Central memory CD8-positive, alpha-beta T cell (primary cell): ENCODE results near the gene CITED4.
A peak's percentile ranks its signal among the peaks of the same experiment; 100 is the strongest.

Experiments
- ATAC-seq: fragments of 150-1000 bp; cut with Tn5 transposase; replicated peaks from 2 replicates; pipeline ENCODE4 v1.10.0; 2022; ENCODE audit warnings: mild to moderate bottlenecking, moderate FRiP score, moderate number of reproducible peaks; ENCODE audit not compliant: poor library complexity, severe bottlenecking; ENCODE audit errors: extremely low read depth
- DNase-seq, 2 donors: peaks; one replicate each; pipeline ENCODE4 v3.0.0; 2021; ENCODE audit warnings: low spot score in 2 of 2
- H3K27ac Mint-ChIP-seq: one replicate; pipeline ENCODE4 v1.8.0; 2022; ENCODE audit warnings: low read depth, mild to moderate bottlenecking, moderate library complexity, mixed read lengths
- H3K27me3 Mint-ChIP-seq: one replicate; pipeline ENCODE4 v1.8.0; 2022; ENCODE audit warnings: mixed read lengths
- H3K36me3 Mint-ChIP-seq: one replicate; pipeline ENCODE4 v1.8.0; 2022; ENCODE audit warnings: mild to moderate bottlenecking, moderate library complexity, mixed read lengths; ENCODE audit not compliant: insufficient read depth
- H3K4me1 Mint-ChIP-seq: one replicate; pipeline ENCODE4 v1.8.0; 2022; ENCODE audit warnings: mixed read lengths
- H3K4me3 Mint-ChIP-seq: one replicate; pipeline ENCODE4 v1.8.0; 2022; ENCODE audit warnings: mild to moderate bottlenecking, moderate library complexity, mixed read lengths
- H3K9me3 Mint-ChIP-seq: one replicate; pipeline ENCODE4 v1.8.0; 2022; ENCODE audit warnings: mixed read lengths

The CITED4 gene

GRCh38 chr1:40862008-40862863, at the start of gene CITED4:
CITED4 (minus strand) TSS chr1:40862363; CDS start chr1:40862127, 236 bp downstream.
- Mint-ChIP-seq H3K4me3 (peak within 1 kb of the TSS; percentile 89), H3K4me1 (peaks cover 12% of the 10 kb centered on the region), H3K27me3 (no peaks in the 10 kb centered on the region), H3K36me3 (peaks cover 5% of the 10 kb centered on the region), H3K9me3 (no peaks in the 10 kb centered on the region), H3K27ac (peak within 1 kb of the TSS; percentile 79)
- DNase-seq (peak; percentile 92 to 96), ATAC-seq (peak; percentile 96)

- Mint-ChIP-seq H3K36me3 (no peaks in the 10 kb centered on the region), H3K27ac (no peak overlapping the region), H3K27me3 (no peaks in the 10 kb centered on the region), H3K4me1 (no peaks in the 10 kb centered on the region), H3K4me3 (no peak overlapping the region), H3K9me3 (no peaks in the 10 kb centered on the region)
- ATAC-seq (no peak), DNase-seq (no peak)
Measured at GRCh38 chr1:40911105-40911504, 48.9 kb upstream of the CITED4 start.

GRCh38 chr1:40909281-40909680, 47.1 kb upstream of the CITED4 start:
- H3K27me3 Mint-ChIP-seq = no peaks in the 10 kb centered on the region
- H3K4me3 Mint-ChIP-seq = no peak overlapping the region
- H3K4me1 Mint-ChIP-seq = no peaks in the 10 kb centered on the region
- no peak for ATAC-seq
- no peak for DNase-seq
- no peaks in the 10 kb centered on the region for H3K9me3 Mint-ChIP-seq
- H3K36me3 Mint-ChIP-seq = no peaks in the 10 kb centered on the region
- no peak overlapping the region for H3K27ac Mint-ChIP-seq

DNA sequence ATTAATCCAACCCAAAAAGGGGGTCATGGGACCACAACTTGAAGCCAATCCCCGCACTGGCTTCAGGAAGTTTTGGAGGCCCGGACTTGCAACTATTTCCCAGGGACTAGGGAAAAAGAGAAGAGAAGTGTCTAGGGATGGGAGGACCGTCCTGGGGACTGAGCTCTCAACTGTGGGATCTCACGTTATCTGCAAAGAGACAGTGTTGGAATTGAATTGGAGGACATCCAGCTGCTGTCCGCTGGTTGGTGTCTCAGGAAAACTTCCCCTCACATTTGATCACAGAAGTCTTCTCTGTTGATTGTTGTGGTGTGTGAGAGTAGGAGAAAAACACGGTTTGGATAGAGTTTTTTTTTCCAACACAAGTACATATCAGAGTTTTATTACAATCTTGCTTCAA, 46.2 kb upstream of the CITED4 start:
- no peak for ATAC-seq
- no peak overlapping the region for H3K27ac Mint-ChIP-seq
- no peaks in the 10 kb centered on the region for H3K9me3 Mint-ChIP-seq
- DNase-seq = no peak
- H3K36me3 Mint-ChIP-seq = no peaks in the 10 kb centered on the region
- H3K4me1 Mint-ChIP-seq = no peaks in the 10 kb centered on the region
- no peaks in the 10 kb centered on the region for H3K27me3 Mint-ChIP-seq
- H3K4me3 Mint-ChIP-seq = no peak overlapping the region

GRCh38 chr1:40907899-40908298, 45.7 kb upstream of the CITED4 start:
- ATAC-seq (no peak), DNase-seq (no peak)
- Mint-ChIP-seq H3K4me3 (no peak overlapping the region), H3K27ac (no peak overlapping the region), H3K36me3 (no peaks in the 10 kb centered on the region), H3K27me3 (no peaks in the 10 kb centered on the region), H3K4me1 (no peaks in the 10 kb centered on the region), H3K9me3 (no peaks in the 10 kb centered on the region)

GRCh38 chr1:40906781-40907400, 44.7 kb upstream of the CITED4 start:
- Mint-ChIP-seq H3K27me3 (peaks cover 7% of the 10 kb centered on the region), H3K27ac (no peak overlapping the region), H3K4me3 (no peak overlapping the region), H3K9me3 (no peaks in the 10 kb centered on the region), H3K4me1 (no peaks in the 10 kb centered on the region), H3K36me3 (no peaks in the 10 kb centered on the region)
- ATAC-seq (no peak), DNase-seq (no peak)

GRCh38 chr1:40905061-40905460, 42.9 kb upstream of the CITED4 start:
- Mint-ChIP-seq H3K27me3 (peaks cover 9% of the 10 kb centered on the region), H3K9me3 (no peaks in the 10 kb centered on the region), H3K36me3 (no peaks in the 10 kb centered on the region), H3K4me1 (no peaks in the 10 kb centered on the region), H3K4me3 (no peak overlapping the region), H3K27ac (no peak overlapping the region)
- DNase-seq (no peak), ATAC-seq (no peak)

DNA sequence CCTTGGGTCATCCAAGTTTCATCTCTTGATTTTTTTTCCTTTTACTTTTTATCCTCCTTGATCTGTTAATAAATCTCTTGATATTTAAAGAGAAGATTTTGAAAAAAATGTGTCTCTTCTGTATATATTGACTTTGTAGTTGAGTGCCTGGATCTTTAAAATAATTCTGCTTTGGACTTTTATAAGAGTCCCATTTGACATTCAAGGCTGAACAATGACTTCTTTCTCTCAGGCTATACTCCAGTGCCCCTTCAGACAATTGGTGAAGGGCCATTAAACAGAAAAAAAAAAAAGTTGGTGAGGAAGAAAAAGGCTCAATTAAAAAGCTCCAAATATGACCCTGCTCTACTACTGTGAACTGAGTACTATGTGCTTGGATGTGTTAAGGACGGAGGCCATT, 40.9 kb upstream of the CITED4 start:
- peaks cover 9% of the 10 kb centered on the region for H3K27me3 Mint-ChIP-seq
- no peak for DNase-seq
- no peak overlapping the region for H3K27ac Mint-ChIP-seq
- no peak overlapping the region for H3K4me3 Mint-ChIP-seq
- no peak for ATAC-seq
- no peaks in the 10 kb centered on the region for H3K4me1 Mint-ChIP-seq
- no peaks in the 10 kb centered on the region for H3K36me3 Mint-ChIP-seq
- H3K9me3 Mint-ChIP-seq = no peaks in the 10 kb centered on the region

GRCh38 chr1:40901886-40902852, 40.0 kb upstream of the CITED4 start:
- DNase-seq = no peak
- H3K9me3 Mint-ChIP-seq = no peaks in the 10 kb centered on the region

GRCh38 chr1:40899230-40899870, 37.2 kb upstream of the CITED4 start:
- H3K27me3 Mint-ChIP-seq = peaks cover 9% of the 10 kb centered on the region
- no peak overlapping the region for H3K4me3 Mint-ChIP-seq
- peaks cover 9% of the 10 kb centered on the region for H3K9me3 Mint-ChIP-seq
- no peak for ATAC-seq
- no peak for DNase-seq
- H3K4me1 Mint-ChIP-seq = no peaks in the 10 kb centered on the region
- no peaks in the 10 kb centered on the region for H3K36me3 Mint-ChIP-seq
- no peak overlapping the region for H3K27ac Mint-ChIP-seq

More at GRCh38 chr1:40901886-40902852, 40.0 kb upstream of the CITED4 start:
- Mint-ChIP-seq H3K4me1 (no peaks in the 10 kb centered on the region), H3K36me3 (no peaks in the 10 kb centered on the region), H3K27ac (no peak overlapping the region), H3K27me3 (peaks cover 9% of the 10 kb centered on the region), H3K4me3 (no peak overlapping the region)
- ATAC-seq = no peak

- ATAC-seq = no peak
- DNase-seq = no peak
- no peaks in the 10 kb centered on the region for H3K36me3 Mint-ChIP-seq
- no peak overlapping the region for H3K27ac Mint-ChIP-seq
- peaks cover 14% of the 10 kb centered on the region for H3K9me3 Mint-ChIP-seq
- H3K4me1 Mint-ChIP-seq = no peaks in the 10 kb centered on the region
- peaks cover 9% of the 10 kb centered on the region for H3K27me3 Mint-ChIP-seq
- no peak overlapping the region for H3K4me3 Mint-ChIP-seq
Measured at GRCh38 chr1:40898431-40898901, 36.3 kb upstream of the CITED4 start.

DNA sequence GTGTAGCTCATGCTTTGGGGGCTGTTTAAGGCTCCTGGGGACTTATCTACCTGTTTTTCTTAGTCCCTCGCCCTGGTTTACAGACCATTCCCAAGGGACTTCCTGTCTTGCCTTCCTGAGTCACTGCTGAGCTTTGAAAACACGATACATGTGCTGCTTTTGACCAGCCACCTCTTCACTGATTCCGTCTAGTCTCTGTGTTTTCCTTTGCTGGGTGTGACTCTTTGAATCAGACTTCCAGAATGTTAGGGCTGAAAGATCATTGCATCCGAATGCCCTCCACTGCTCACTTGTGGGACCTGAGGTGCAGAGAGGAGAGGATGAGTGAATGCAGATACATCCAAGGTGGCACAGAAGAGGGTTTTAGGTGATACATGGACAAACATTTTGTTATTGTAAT, 35.4 kb upstream of the CITED4 start:
- no peak for ATAC-seq
- no peak overlapping the region for H3K27ac Mint-ChIP-seq
- peaks cover 2% of the 10 kb centered on the region for H3K36me3 Mint-ChIP-seq

More for the DNA sequence above, 35.4 kb upstream of the CITED4 start:
- peaks cover 22% of the 10 kb centered on the region for H3K9me3 Mint-ChIP-seq
- H3K4me3 Mint-ChIP-seq = no peak overlapping the region
- no peak for DNase-seq
- peaks cover 8% of the 10 kb centered on the region for H3K27me3 Mint-ChIP-seq
- H3K4me1 Mint-ChIP-seq = no peaks in the 10 kb centered on the region
